ENCODE results near the gene TTC21A.

TTC21A gene

DNA sequence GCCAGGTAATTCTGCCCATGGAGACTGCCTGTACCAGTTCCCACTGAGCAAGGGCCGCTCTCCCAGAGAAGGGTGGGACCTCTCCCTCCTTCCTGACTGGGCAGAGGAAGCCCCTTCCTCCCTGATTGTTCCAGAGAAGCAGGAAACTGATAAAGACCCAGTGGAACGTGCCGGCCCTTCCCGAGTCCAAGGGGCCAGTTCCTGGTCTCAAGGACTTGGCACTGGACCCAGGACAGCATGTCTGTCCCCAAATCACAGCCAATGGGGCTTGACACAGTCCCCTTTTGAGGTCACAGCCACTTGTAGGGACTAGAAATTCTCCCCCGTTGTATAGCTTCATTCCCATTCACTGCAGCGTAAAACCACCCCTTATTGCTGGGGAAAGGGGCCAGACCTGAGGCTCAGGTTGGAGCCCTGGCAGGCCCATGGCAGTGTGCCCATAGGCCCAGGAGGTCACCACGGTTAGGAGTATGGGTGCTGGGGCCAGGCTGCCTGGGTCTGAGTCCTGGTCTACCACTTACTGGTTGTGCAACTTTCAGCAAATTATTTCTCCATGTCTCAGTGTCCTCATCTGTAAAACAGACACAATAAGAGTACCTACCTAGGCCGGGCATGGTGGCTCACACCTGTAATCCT is 27.8 kb downstream of the TTC21A start:
- TF ChIP-seq, protein P1, sequence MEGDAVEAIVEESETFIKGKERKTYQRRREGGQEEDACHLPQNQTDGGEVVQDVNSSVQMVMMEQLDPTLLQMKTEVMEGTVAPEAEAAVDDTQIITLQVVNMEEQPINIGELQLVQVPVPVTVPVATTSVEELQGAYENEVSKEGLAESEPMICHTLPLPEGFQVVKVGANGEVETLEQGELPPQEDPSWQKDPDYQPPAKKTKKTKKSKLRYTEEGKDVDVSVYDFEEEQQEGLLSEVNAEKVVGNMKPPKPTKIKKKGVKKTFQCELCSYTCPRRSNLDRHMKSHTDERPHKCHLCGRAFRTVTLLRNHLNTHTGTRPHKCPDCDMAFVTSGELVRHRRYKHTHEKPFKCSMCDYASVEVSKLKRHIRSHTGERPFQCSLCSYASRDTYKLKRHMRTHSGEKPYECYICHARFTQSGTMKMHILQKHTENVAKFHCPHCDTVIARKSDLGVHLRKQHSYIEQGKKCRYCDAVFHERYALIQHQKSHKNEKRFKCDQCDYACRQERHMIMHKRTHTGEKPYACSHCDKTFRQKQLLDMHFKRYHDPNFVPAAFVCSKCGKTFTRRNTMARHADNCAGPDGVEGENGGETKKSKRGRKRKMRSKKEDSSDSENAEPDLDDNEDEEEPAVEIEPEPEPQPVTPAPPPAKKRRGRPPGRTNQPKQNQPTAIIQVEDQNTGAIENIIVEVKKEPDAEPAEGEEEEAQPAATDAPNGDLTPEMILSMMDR (conservative IDR thresholded peaks at IDR 0.05): no peak
- TF ChIP-seq ZFX (IDR thresholded peaks at IDR 0.05): no peak
- no peak overlapping the region for H3K27ac ChIP-seq

DNA sequence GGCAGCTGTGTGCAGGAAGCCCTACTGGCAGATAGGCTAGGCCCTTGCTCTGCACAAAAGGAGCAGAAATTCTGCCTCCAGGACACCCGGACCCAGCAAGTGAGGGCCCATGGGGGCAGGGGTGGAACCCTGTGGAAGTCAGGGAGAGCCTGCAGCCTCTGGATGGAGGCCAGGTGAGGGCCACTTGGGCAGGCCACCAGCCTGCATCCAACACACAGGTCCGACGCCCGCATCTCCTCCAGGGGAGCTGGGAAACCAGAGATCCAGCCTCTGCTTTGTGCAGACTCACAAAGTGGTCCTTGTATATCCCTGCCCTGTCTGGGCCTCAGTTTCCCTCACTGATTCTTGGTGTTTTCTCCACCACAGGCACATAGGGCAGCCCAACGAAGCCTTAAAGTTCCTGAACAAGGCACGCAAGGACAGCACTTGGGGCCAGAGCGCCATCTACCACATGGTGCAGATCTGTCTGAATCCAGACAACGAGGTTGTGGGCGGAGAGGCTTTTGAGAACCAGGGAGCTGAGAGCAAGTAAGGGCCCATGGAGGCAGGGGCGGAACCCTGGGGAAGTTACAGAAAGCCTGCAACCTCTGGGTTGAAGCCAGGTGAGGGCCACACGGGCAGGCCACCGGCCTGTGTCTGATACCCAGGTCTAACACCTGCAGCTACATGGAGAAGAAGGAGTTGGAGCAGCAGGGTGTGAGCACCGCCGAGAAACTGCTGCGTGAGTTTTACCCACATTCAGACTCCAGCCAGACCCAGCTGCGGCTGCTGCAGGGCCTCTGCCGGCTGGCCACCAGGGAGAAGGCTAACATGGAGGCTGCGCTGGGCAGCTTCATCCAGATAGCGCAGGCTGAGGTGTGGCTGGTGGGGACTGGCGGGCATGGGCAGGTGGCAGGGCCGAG is 29.3 kb downstream of the TTC21A start:
- H3K27ac ChIP-seq: no peak overlapping the region
- TF ChIP-seq, protein P1 (conservative IDR thresholded peaks at IDR 0.05): no peak
- TF ChIP-seq ZFX (IDR thresholded peaks at IDR 0.05): no peak

DNA sequence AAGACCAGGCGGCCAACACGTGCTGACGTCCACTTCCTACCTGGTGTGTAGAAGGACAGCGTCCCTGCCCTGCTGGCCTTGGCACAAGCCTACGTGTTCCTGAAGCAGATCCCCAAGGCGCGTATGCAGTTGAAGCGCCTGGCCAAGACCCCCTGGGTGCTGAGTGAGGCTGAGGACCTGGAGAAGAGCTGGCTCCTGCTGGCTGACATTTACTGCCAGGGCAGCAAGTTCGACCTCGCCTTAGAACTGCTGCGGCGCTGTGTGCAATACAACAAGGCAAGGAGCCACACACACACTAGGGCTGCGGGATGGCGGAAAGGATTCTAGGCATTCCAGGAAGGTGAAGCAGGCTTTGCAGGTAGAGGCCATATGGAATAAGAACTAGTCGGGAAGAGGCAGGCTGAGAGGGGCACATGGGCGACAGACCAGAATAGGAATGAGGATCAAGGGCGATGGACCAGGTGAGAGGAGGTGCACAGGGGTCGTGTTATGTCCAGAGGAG is 30.0 kb downstream of the TTC21A start:
- no peak overlapping the region for H3K27ac ChIP-seq
- TF ChIP-seq, protein P1 (conservative IDR thresholded peaks at IDR 0.05): no peak
- TF ChIP-seq ZFX (IDR thresholded peaks at IDR 0.05): no peak

DNA sequence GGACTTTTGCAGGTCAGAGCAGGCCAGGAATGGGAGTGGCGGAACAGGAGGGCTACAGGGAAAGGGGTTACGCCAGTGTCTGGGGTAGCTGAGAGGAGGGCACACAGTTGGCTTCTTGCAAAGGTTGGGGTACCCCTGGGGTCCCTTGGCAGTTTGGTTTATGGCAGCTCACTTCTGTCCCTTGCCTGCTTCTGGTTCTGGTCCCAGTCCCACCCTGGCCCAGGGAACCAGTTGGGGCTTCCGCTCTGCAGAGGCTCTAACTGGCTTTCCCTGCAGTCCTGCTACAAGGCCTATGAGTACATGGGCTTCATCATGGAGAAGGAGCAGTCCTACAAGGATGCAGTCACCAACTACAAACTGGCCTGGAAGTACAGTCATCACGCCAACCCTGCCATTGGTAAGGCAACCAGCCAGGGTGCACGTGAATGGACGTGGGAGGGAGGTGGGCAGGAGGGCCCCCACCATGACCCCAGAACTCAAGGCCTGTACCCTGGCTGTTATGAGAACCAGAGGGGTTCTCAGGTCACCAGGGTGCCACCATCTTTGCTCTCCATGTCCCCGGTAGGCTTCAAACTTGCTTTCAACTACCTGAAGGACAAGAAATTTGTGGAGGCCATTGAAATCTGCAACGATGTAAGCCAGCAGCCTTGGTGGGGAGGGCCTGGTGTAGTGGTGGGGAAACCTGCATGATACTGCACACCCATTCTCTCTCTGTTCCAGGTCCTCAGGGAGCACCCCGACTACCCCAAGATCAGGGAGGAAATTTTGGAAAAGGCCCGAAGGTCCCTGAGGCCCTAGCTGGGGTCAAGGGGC is 30.7 kb downstream of the TTC21A start:
- TF ChIP-seq, protein P1 (conservative IDR thresholded peaks at IDR 0.05): no peak
- no peak for TF ChIP-seq ZFX (IDR thresholded peaks at IDR 0.05)
- no peak overlapping the region for H3K27ac ChIP-seq

DNA sequence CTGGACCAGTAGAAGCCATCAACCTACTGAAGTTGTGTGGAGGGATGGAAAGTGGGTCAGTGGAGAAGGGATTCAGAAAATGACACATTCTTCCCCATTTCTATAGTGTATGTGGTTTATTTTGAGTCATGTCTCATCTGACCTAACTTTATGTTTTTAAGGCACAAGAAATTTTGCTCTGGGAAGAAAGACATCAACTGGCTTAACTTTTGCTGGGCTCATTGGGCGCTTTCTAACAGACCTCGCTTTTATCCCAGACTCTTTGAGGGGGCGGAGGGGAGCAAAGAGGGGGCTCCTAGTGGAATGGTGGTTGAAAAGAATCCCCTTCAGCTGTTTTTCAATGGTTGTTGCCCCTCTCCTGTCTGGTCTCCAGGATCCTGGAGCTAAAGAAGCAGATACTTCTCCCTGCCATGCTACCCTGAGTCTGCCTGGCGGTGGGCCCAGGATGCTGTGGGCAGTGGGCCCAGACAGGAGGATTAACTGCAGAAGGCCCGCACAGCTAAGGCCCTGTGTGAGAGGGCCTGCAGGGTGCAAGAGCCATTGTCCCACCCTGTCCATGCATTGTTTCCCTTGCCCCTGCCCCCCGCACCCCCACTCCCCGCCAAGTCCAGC is 31.4 kb downstream of the TTC21A start:
- no peak overlapping the region for H3K27ac ChIP-seq
- TF ChIP-seq, protein P1 (conservative IDR thresholded peaks at IDR 0.05): no peak
- TF ChIP-seq ZFX (IDR thresholded peaks at IDR 0.05): no peak

DNA sequence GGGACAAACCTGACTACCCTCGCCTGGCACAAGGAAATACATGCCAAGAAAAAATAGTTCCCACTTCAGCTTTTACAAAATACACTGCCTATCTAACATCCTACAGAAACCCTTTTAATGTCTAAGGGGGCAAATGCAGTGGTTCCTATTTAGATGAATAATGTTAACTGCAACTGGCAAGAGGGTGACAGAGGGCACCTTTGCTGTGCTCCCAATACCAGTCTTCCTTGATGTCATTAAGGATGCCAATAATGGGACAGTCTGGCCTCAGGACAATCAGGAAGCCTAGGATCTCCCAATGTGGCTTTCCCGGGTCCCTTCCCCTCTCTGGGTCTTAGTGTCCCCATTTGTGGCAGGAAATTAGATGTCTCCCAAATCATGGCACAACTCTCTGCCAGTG is 32.0 kb downstream of the TTC21A start:
- H3K27ac ChIP-seq: no peak overlapping the region
- TF ChIP-seq, protein P1 (conservative IDR thresholded peaks at IDR 0.05): no peak
- no peak for TF ChIP-seq ZFX (IDR thresholded peaks at IDR 0.05)

All from C4-2B (cell line).